Dendritic cell treated with granulocyte-macrophage colony-stimulating factor and Interleukin-4, amounts not matched to agents 40 ng/mL and 50 ng/mL, for 4 days (primary cell): ENCODE results near the gene UBTF.
A peak's percentile ranks its signal among the peaks of the same experiment; 100 is the strongest.

Experiments
- H3K27ac Mint-ChIP-seq: one replicate; pipeline ENCODE4 v1.8.0; 2022; ENCODE audit warnings: mild to moderate bottlenecking, mixed read lengths
- H3K27me3 Mint-ChIP-seq: one replicate; pipeline ENCODE4 v1.8.0; 2022; ENCODE audit warnings: mild to moderate bottlenecking, mixed read lengths
- H3K36me3 Mint-ChIP-seq: one replicate; pipeline ENCODE4 v1.8.0; 2022; ENCODE audit warnings: low read depth, mixed read lengths
- H3K4me1 Mint-ChIP-seq: one replicate; pipeline ENCODE4 v1.8.0; 2022; ENCODE audit warnings: low read depth, mixed read lengths
- H3K4me3 Mint-ChIP-seq: one replicate; pipeline ENCODE4 v1.8.0; 2022; ENCODE audit warnings: mild to moderate bottlenecking, moderate library complexity, mixed read lengths
- H3K9me3 Mint-ChIP-seq: one replicate; pipeline ENCODE4 v1.8.0; 2022; ENCODE audit warnings: mixed read lengths
- intact Hi-C: fragments of 100-400 bp; cut with micrococcal nuclease; formaldehyde crosslinking; loops from one replicate; pipeline ENCODE4 v1.15.0; 2022

UBTF gene

GRCh38 chr17:44214896-44215295 is 4.6 kb downstream of the UBTF start:
- H3K4me1 Mint-ChIP-seq, result peaks cover 70% of the 10 kb centered on the region
- peaks cover 17% of the 10 kb centered on the region for H3K9me3 Mint-ChIP-seq
- H3K27me3 Mint-ChIP-seq, result no peaks in the 10 kb centered on the region
- peaks cover 72% of the 10 kb centered on the region for H3K36me3 Mint-ChIP-seq
- H3K27ac Mint-ChIP-seq, result no peak overlapping the region
- intact Hi-C loops, result loop anchor here (5.0 kb wide), 1 partner anchor 132 kb away; the partner anchor contains the start of gene GRN
- no peak overlapping the region for H3K4me3 Mint-ChIP-seq

- peaks cover 80% of the 10 kb centered on the region for H3K36me3 Mint-ChIP-seq
- no peak overlapping the region for H3K4me3 Mint-ChIP-seq
- H3K4me1 Mint-ChIP-seq, result peaks cover 77% of the 10 kb centered on the region
- H3K9me3 Mint-ChIP-seq, result peaks cover 17% of the 10 kb centered on the region
- intact Hi-C loops, result no loop called here
- no peaks in the 10 kb centered on the region for H3K27me3 Mint-ChIP-seq
- H3K27ac Mint-ChIP-seq, result no peak overlapping the region
Measured at GRCh38 chr17:44214230-44214494, 5.3 kb downstream of the UBTF start.

GRCh38 chr17:44213403-44214229 is 5.9 kb downstream of the UBTF start:
- peaks cover 85% of the 10 kb centered on the region for H3K36me3 Mint-ChIP-seq
- H3K27ac Mint-ChIP-seq, result no peak overlapping the region
- no peak overlapping the region for H3K4me3 Mint-ChIP-seq
- peaks cover 83% of the 10 kb centered on the region for H3K4me1 Mint-ChIP-seq
- peaks cover 17% of the 10 kb centered on the region for H3K9me3 Mint-ChIP-seq
- no peaks in the 10 kb centered on the region for H3K27me3 Mint-ChIP-seq
- intact Hi-C loops, result no loop called here

- H3K4me3 Mint-ChIP-seq, result no peak overlapping the region
- peaks cover 17% of the 10 kb centered on the region for H3K9me3 Mint-ChIP-seq
- peaks cover 84% of the 10 kb centered on the region for H3K4me1 Mint-ChIP-seq
- no peak overlapping the region for H3K27ac Mint-ChIP-seq
- intact Hi-C loops, result no loop called here
- H3K36me3 Mint-ChIP-seq, result peaks cover 94% of the 10 kb centered on the region
- H3K27me3 Mint-ChIP-seq, result no peaks in the 10 kb centered on the region
Measured at GRCh38 chr17:44212507-44213402, 6.7 kb downstream of the UBTF start.

- Mint-ChIP-seq H3K36me3 (peaks cover 98% of the 10 kb centered on the region), H3K27ac (no peak overlapping the region), H3K4me1 (peaks cover 79% of the 10 kb centered on the region), H3K27me3 (no peaks in the 10 kb centered on the region), H3K4me3 (no peak overlapping the region), H3K9me3 (peaks cover 17% of the 10 kb centered on the region)
- intact Hi-C loops, result loop anchor here (2.0 kb wide), 1 partner anchor 113 kb away; the partner anchor contains the start of gene SLC25A39
Measured at GRCh38 chr17:44211281-44212265, 7.9 kb downstream of the UBTF start.

GRCh38 chr17:44210342-44211192 is 8.9 kb downstream of the UBTF start:
- no peak overlapping the region for H3K4me3 Mint-ChIP-seq
- H3K9me3 Mint-ChIP-seq, result peaks cover 17% of the 10 kb centered on the region
- H3K4me1 Mint-ChIP-seq, result peaks cover 75% of the 10 kb centered on the region
- H3K27me3 Mint-ChIP-seq, result no peaks in the 10 kb centered on the region
- H3K36me3 Mint-ChIP-seq, result peaks cover 96% of the 10 kb centered on the region
- H3K27ac Mint-ChIP-seq, result peak overlapping the region; percentile 66
- intact Hi-C loops, result loop anchor here (1.0 to 2.0 kb wide), 2 partner anchors 8 to 114 kb away; partner anchors contain the start of gene SLC25A39

GRCh38 chr17:44209786-44210341 is 9.6 kb downstream of the UBTF start:
- Mint-ChIP-seq H3K4me3 (no peak overlapping the region), H3K4me1 (peaks cover 70% of the 10 kb centered on the region), H3K9me3 (peaks cover 14% of the 10 kb centered on the region), H3K27ac (peak overlapping the region; percentile 66), H3K27me3 (no peaks in the 10 kb centered on the region), H3K36me3 (peaks cover 89% of the 10 kb centered on the region)
- intact Hi-C loops, result loop anchor here (1.0 to 10.0 kb wide), 3 partner anchors 8 to 295 kb away; partner anchors contain the start of genes GPATCH8 and SLC25A39

GRCh38 chr17:44207743-44208142 is 11.7 kb downstream of the UBTF start:
- Mint-ChIP-seq H3K4me1 (peaks cover 72% of the 10 kb centered on the region), H3K4me3 (no peak overlapping the region), H3K36me3 (peaks cover 68% of the 10 kb centered on the region), H3K27me3 (no peaks in the 10 kb centered on the region), H3K27ac (no peak overlapping the region), H3K9me3 (no peaks in the 10 kb centered on the region)
- intact Hi-C loops, result loop anchor here (10.0 kb wide), 1 partner anchor 297 kb away; the partner anchor contains the start of gene GPATCH8

GRCh38 chr17:44207319-44207718 is 12.2 kb downstream of the UBTF start:
- intact Hi-C loops, result loop anchor here (10.0 kb wide), 1 partner anchor 297 kb away; the partner anchor contains the start of gene GPATCH8
- Mint-ChIP-seq H3K27me3 (no peaks in the 10 kb centered on the region), H3K9me3 (no peaks in the 10 kb centered on the region), H3K4me1 (peaks cover 75% of the 10 kb centered on the region), H3K4me3 (no peak overlapping the region), H3K27ac (no peak overlapping the region), H3K36me3 (peaks cover 64% of the 10 kb centered on the region)

- Mint-ChIP-seq H3K9me3 (no peaks in the 10 kb centered on the region), H3K36me3 (peaks cover 58% of the 10 kb centered on the region), H3K4me1 (peaks cover 78% of the 10 kb centered on the region), H3K27me3 (no peaks in the 10 kb centered on the region), H3K27ac (no peak overlapping the region), H3K4me3 (no peak overlapping the region)
- intact Hi-C loops, result loop anchor here (10.0 kb wide), 1 partner anchor 298 kb away; the partner anchor contains the start of gene GPATCH8
Measured at GRCh38 chr17:44206825-44207155, 12.7 kb downstream of the UBTF start.

- peaks cover 78% of the 10 kb centered on the region for H3K4me1 Mint-ChIP-seq
- no peak overlapping the region for H3K27ac Mint-ChIP-seq
Measured at GRCh38 chr17:44205962-44206824, 13.3 kb downstream of the UBTF start.

More at GRCh38 chr17:44205962-44206824, 13.3 kb downstream of the UBTF start:
- Mint-ChIP-seq H3K9me3 (no peaks in the 10 kb centered on the region), H3K36me3 (peaks cover 52% of the 10 kb centered on the region), H3K27me3 (no peaks in the 10 kb centered on the region), H3K4me3 (no peak overlapping the region)
- intact Hi-C loops, result loop anchor here (10.0 kb wide), 1 partner anchor 299 kb away; the partner anchor contains the start of gene GPATCH8
